ENCODE measurements around the gene EXOSC10.

DNA sequence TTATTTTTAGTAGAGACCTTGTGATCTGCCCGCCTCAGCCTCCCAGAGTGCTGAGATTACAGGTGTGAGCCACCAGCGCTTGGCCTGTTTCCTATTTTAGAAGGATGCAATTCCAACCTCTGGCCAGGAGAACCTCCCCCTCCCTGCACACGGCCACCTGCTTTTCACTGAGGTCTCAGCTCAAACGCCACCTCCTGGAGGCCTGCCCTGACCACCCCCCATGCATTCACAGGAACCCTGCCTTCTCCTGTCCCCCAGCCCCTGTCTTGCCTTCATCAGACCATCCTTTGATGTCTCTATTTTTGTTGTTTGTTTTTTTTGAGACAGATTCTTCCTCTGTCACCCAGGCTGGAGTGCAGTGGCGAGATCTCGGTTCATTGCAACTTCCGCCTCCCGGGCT is 42.2 kb downstream of the EXOSC10 start:
- TF ChIP-seq, protein P1, sequence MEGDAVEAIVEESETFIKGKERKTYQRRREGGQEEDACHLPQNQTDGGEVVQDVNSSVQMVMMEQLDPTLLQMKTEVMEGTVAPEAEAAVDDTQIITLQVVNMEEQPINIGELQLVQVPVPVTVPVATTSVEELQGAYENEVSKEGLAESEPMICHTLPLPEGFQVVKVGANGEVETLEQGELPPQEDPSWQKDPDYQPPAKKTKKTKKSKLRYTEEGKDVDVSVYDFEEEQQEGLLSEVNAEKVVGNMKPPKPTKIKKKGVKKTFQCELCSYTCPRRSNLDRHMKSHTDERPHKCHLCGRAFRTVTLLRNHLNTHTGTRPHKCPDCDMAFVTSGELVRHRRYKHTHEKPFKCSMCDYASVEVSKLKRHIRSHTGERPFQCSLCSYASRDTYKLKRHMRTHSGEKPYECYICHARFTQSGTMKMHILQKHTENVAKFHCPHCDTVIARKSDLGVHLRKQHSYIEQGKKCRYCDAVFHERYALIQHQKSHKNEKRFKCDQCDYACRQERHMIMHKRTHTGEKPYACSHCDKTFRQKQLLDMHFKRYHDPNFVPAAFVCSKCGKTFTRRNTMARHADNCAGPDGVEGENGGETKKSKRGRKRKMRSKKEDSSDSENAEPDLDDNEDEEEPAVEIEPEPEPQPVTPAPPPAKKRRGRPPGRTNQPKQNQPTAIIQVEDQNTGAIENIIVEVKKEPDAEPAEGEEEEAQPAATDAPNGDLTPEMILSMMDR (IDR thresholded peaks at IDR 0.05), result no peak
- TF ChIP-seq POLR2A (IDR thresholded peaks at IDR 0.05) (no peak), EP300 (IDR thresholded peaks at IDR 0.05) (no peak)
